GM13976 (cell line): Measurements from ENCODE around the gene NABP1.

ENCODE experiments used
- DNase-seq: peaks from one replicate; pipeline ENCODE4 v3.0.0; 2012; ENCODE audit warnings: low spot score
- in situ Hi-C: fragments of 300-500 bp; cut with MboI; formaldehyde crosslinking; loops from one replicate; pipeline ENCODE4 v1.12.0; 2022; ENCODE audit warnings: low sequenced_read_pairs, mixed read lengths, inconsistent platforms; ENCODE audit not compliant: unreplicated experiment
- TF ChIP-seq, protein P1 (sequence below): IDR thresholded peaks from 2 replicates; pipeline ENCODE4 v1.5.1; 2012; ENCODE audit warnings: borderline replicate concordance, mild to moderate bottlenecking; ENCODE audit not compliant: insufficient read depth; ENCODE audit errors: extremely low read depth, missing control alignments, control extremely low read depth

The NABP1 gene

GRCh38 chr2:191670076-191670475, 7.9 kb upstream of the NABP1 start:
- in situ Hi-C loops: no loop called here
- no peak for DNase-seq
- TF ChIP-seq, protein P1, sequence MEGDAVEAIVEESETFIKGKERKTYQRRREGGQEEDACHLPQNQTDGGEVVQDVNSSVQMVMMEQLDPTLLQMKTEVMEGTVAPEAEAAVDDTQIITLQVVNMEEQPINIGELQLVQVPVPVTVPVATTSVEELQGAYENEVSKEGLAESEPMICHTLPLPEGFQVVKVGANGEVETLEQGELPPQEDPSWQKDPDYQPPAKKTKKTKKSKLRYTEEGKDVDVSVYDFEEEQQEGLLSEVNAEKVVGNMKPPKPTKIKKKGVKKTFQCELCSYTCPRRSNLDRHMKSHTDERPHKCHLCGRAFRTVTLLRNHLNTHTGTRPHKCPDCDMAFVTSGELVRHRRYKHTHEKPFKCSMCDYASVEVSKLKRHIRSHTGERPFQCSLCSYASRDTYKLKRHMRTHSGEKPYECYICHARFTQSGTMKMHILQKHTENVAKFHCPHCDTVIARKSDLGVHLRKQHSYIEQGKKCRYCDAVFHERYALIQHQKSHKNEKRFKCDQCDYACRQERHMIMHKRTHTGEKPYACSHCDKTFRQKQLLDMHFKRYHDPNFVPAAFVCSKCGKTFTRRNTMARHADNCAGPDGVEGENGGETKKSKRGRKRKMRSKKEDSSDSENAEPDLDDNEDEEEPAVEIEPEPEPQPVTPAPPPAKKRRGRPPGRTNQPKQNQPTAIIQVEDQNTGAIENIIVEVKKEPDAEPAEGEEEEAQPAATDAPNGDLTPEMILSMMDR: no peak

DNA sequence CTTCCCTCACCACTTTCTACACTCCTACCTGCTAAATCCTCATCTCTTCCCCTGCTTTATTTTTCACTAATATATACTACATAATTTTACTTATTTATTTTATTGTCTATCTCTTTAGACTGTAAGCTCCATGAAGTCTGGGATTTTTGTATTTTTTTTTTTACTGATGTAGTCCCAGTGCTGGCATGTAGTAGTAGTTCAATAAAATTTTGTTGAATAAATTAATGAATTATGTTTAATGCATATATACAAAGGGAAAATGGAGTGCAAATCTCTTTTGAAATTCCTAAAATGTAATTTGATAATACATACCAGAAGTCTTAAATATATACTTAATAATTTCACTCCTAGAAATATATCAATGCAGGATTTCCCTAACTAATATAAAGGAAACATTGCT, 7.1 kb upstream of the NABP1 start:
- in situ Hi-C loops: no loop called here
- TF ChIP-seq, protein P1: no peak
- DNase-seq: no peak

DNA sequence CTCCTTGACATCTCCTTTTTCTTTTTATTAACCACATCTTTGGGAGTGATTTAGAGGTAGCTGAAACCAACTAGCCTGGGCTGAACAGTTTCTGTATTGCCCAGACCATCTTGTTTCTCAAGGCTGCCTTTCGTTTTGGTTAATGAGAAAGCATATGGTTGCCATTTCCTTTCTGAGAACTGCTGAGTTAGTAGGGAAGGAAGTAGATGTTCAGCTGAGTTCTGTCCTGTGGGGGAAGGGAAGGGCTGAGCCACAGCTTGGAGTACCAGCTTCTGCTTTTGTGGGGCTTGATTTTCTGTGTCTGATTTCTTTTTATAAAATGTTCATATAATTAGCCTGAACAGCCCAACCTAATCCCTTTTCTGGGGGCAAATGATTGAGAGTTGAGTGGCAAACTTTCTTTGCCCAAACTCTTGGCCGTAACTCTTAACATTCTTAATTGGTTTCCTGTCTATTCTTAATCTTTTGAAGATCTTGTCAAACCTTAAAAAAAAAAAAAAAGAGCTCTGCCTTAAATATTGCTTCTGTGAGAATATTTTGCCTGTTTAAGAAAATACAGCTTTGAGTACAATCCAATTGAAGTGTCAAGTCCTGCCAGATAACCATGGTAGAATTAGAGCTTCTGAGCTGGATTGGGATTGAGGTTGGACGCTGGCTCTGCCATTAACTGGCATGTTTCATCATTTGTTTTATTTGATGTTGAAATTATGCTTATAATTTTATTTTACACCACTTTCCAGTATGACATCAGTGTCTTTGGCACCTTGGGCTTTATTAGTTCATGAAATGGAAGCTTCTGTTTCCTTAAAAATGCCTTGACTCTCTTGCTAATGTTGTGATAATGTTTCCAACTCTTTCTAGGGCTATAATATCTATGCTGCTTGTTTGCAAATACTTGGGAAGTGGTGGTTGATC, 1.9 kb upstream of the NABP1 start:
- TF ChIP-seq, protein P1: no peak
- in situ Hi-C loops: no loop called here
- peak; percentile 38 for DNase-seq

- TF ChIP-seq, protein P1: no peak
- in situ Hi-C loops: no loop called here
- peak; percentile 47 for DNase-seq
These were observed 918 bp upstream of the NABP1 start for GRCh38 chr2:191676790-191677645.

DNA sequence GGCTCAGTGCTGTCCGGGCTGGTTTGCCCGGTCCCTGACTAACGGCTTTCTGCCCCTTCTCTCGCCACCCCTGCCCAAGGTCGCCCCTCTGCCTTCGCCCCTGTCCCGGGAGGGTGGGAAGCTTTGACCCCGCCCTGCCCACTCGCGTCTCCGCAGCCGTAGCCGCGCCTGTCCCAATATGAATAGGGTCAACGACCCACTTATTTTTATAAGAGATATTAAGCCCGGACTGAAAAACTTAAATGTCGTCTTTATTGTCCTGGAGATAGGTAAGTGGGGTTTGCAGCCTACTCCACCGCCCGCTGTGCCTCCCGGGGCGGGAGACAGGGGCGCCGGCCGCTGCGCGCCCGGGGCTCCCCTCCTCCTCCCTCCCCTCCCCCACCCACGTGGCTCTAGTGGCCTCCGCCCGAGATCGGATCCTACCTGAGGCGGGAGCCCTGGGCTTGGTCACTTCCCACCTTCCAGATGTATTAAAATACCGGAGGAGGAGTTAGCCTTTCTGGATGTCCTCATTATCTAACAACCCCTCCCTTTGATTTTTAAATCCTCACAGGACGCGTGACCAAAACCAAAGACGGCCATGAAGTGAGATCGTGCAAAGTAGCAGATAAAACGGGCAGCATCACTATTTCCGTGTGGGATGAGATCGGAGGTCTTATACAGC, 633 bp downstream of the NABP1 start:
- DNase-seq: peak; percentile 57

More for the DNA sequence above, 633 bp downstream of the NABP1 start:
- in situ Hi-C loops: no loop called here
- TF ChIP-seq, protein P1: no peak
